Neutrophil (primary cell): ENCODE results near the gene FICD.

ENCODE experiments used
- H3K27ac ChIP-seq: fragments of 200-600 bp; sonication (generic); 2 replicates; pipeline ENCODE4 v1.5.1; 2016; ENCODE audit warnings: mild to moderate bottlenecking, moderate library complexity
- H3K27me3 ChIP-seq: fragments of 200-600 bp; sonication (generic); 2 replicates; pipeline ENCODE4 v1.6.0; 2016; ENCODE audit warnings: mild to moderate bottlenecking
- H3K36me3 ChIP-seq: fragments of 200-600 bp; sonication (generic); 2 replicates; pipeline ENCODE4 v1.5.1; 2017
- H3K4me1 ChIP-seq, 2 experiments: fragments of 200-600 bp in 1 of 2; sonication (generic) in 1 of 2; 1 replicate in 1 of 2; 2 replicates in 1 of 2; pipeline versions ENCODE4 v1.5.1 to v1.6.1; 2013 to 2016; ENCODE audit warnings: low read depth in 1 of 2, low read length in 1 of 2, mild to moderate bottlenecking in 1 of 2, moderate library complexity in 1 of 2; ENCODE audit not compliant: control insufficient read depth in 1 of 2, insufficient read depth in 1 of 2
- H3K4me3 ChIP-seq, 2 experiments: fragments of 200-600 bp in 1 of 2; sonication (generic) in 1 of 2; 1 replicate in 1 of 2; 2 replicates in 1 of 2; pipeline ENCODE4 v1.5.1; 2013 to 2016; ENCODE audit warnings: low read depth in 1 of 2, low read length in 1 of 2, mild to moderate bottlenecking in 1 of 2, moderate library complexity in 1 of 2
- H3K9me3 ChIP-seq: fragments of 200-600 bp; sonication (generic); 2 replicates; pipeline ENCODE4 v1.5.1; 2016
- CTCF ChIP-seq: fragments of 200-600 bp; sonication (generic); IDR thresholded peaks from 2 replicates; pipeline ENCODE4 v1.5.1; 2016; ENCODE audit warnings: antibody characterized with exemption

FICD gene

DNA sequence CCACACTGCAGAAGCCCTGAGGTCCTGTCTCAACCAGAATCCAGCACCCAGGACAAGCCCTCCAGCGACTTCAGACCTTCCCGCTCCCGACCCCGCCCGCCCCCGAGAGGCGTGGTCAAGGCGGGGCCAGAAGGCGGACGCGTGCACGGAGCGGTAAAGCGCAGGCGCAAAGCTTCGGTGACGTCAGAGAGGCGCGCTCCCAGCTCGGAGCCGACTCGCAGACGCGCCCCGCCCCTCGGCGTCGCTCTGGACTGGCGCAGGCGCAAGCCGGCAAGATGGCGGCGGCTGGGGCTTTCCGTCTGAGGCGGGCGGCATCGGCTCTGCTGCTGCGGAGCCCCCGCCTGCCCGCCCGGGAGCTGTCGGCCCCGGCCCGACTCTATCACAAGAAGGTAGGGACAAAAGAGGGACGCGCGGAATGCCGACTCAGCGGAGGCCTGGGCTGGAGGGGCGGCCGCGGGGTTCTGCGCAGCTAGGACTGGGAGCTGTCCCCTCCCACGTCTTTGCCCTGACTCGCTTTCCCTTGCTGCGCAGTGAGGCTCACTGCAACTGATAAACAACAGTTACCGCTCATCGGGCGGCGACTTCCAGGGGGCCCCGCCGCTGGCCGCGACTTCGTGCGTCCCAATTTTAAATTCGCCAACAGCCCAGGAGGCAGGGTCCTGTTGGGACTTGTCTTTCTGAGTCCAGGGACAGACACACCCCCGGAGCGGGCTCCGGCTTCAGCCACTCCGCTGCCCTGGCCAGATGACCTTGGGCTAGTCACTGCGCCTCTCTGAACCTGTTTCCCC lies 47.5 kb downstream of the FICD start, which contains the start of gene ISCU:
TSS of gene ISCU (plus strand) at position 249 of the 788 bp plus-strand sequence. CDS start at position 276, 27 bp downstream.
- H3K36me3 ChIP-seq: peaks cover 33% of the 10 kb centered on the region
- no peaks in the 10 kb centered on the region for H3K9me3 ChIP-seq
- peaks cover 36 to 38% of the 10 kb centered on the region in 2 experiments for H3K4me1 ChIP-seq
- peak within 1 kb of the TSS; percentile 71 to 88 for H3K4me3 ChIP-seq
- TF ChIP-seq CTCF: no peak
- H3K27ac ChIP-seq: peak within 1 kb of the TSS; percentile 92
- H3K27me3 ChIP-seq: no peaks in the 10 kb centered on the region

DNA sequence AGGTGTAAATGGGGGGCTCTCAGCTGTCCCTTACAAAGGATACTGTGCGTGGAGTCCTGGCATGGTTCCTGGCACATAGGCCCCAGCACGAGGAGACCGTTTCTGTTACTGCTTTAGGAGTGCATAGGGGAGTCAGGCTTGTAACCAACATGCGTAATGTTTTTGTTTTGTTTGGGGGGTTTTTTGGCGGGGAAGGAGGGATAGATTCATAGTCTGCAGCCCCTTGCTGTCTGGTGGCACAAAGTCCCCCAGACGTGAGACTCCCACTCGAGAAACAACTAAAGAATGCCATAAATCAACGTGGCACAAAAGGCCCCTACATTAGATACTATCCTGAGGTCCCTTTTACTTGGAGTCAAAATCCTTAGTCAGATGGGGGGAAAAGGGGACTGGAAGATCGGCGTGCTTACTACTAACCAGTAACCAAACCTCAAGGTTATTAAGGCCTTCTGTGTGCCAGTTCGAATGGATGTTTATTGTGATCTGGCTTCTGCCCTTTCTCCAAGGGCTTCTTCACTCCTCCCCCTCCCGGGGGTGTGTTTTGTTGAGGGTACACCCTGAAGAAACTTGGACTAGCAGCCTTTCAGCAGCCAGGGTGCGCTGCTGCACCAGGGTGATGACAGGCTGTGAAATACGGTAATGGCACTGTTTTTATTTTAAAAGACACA lies 48.2 kb downstream of the FICD start:
- Histone ChIP-seq H3K27me3 (no peaks in the 10 kb centered on the region), H3K27ac (peak overlapping the region; percentile 92), H3K4me1 (peaks cover 36 to 38% of the 10 kb centered on the region in 2 experiments), H3K4me3 (peak overlapping the region; percentile 71 to 88), H3K36me3 (peaks cover 41% of the 10 kb centered on the region), H3K9me3 (no peaks in the 10 kb centered on the region)
- peak; percentile 73 for TF ChIP-seq CTCF

DNA sequence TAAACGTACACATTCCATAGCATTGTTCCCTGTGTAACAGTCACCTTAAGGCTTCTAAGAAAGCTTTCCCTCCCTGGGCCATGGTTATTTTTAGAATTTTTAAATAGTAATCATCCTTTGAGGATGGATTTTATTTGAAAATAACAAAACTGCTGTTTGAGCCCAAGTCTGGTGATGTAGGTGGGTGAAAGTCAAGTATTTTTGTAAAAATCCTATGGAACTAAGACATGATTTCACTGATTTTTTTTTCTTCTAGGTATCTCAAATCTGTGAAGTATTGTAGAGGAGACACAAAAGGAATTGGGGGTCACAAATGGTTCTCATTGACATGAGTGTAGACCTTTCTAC lies 48.7 kb downstream of the FICD start:
- TF ChIP-seq CTCF: no peak
- no peaks in the 10 kb centered on the region for H3K27me3 ChIP-seq
- no peaks in the 10 kb centered on the region for H3K9me3 ChIP-seq
- peaks cover 46% of the 10 kb centered on the region for H3K36me3 ChIP-seq
- peak overlapping the region; percentile 71 to 88 for H3K4me3 ChIP-seq
- peaks cover 36 to 38% of the 10 kb centered on the region in 2 experiments for H3K4me1 ChIP-seq
- H3K27ac ChIP-seq: peak overlapping the region; percentile 92

DNA sequence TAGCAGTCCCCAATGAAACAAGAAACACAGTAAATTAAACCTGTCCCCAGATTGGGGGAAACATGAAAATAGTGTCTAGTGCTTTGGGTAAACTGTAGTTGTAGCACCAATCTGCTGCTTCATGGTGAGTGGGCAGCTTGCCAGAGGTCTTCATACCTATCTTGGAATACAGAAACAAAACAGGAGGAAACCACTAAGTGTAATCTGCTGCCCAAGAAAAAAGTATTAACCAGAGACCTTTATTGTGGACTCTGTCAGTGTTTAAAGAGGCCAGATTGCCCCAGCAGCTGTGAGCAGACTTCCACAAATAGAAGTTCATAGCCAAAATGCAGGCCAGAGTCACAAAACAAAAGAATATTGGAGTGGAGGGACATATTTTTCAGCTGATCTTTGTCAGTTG lies 49.6 kb downstream of the FICD start:
- no peaks in the 10 kb centered on the region for H3K9me3 ChIP-seq
- H3K4me1 ChIP-seq: peaks cover 31 to 32% of the 10 kb centered on the region in 2 experiments
- H3K27ac ChIP-seq: no peak overlapping the region
- H3K27me3 ChIP-seq: no peaks in the 10 kb centered on the region
- no peak for TF ChIP-seq CTCF
- H3K36me3 ChIP-seq: peaks cover 55% of the 10 kb centered on the region
- H3K4me3 ChIP-seq: no peak overlapping the region

- TF ChIP-seq CTCF: no peak
- Histone ChIP-seq H3K9me3 (no peaks in the 10 kb centered on the region), H3K4me3 (no peak overlapping the region), H3K27me3 (no peaks in the 10 kb centered on the region), H3K4me1 (peaks cover 26 to 28% of the 10 kb centered on the region in 2 experiments), H3K27ac (no peak overlapping the region), H3K36me3 (peaks cover 59% of the 10 kb centered on the region)
Measured at GRCh38 chr12:108565146-108565545, 50.1 kb downstream of the FICD start.
